ENCODE measurements around the gene PLCH1. TPM values are rescaled to one million over a fixed set of nuclear protein-coding genes. Genes with fewer than 3 reads are reported as not detected.

Gene PLCH1
- total RNA-seq, 1 donor from 2014 or later, result 20.9 TPM

- Mint-ChIP-seq H3K27me3 (ENCODE audit: unreplicated experiment) (no peaks in the 10 kb centered on the region), H3K36me3 (ENCODE audit: low read depth, unreplicated experiment) (no peaks in the 10 kb centered on the region), H3K4me1 (ENCODE audit: unreplicated experiment) (no peaks in the 10 kb centered on the region), H3K4me3 (ENCODE audit: unreplicated experiment) (no peak overlapping the region), H3K9me3 (ENCODE audit: unreplicated experiment) (no peaks in the 10 kb centered on the region), H3K27ac (ENCODE audit: unreplicated experiment) (no peak overlapping the region)
- no peak for DNase-seq (ENCODE audit: low spot score)
- no peak for TF ChIP-seq CTCF (IDR thresholded peaks at IDR 0.05; ENCODE audit: unreplicated experiment)
Measured at GRCh38 chr3:155661760-155662159, 83.1 kb downstream of the PLCH1 start.

GRCh38 chr3:155661042-155661441 is 83.8 kb downstream of the PLCH1 start:
- DNase-seq (ENCODE audit: low spot score), result no peak
- no peaks in the 10 kb centered on the region for H3K36me3 Mint-ChIP-seq (ENCODE audit: low read depth, unreplicated experiment)
- H3K27ac Mint-ChIP-seq (ENCODE audit: unreplicated experiment), result no peak overlapping the region
- no peaks in the 10 kb centered on the region for H3K27me3 Mint-ChIP-seq (ENCODE audit: unreplicated experiment)
- H3K4me3 Mint-ChIP-seq (ENCODE audit: unreplicated experiment), result no peak overlapping the region
- no peaks in the 10 kb centered on the region for H3K9me3 Mint-ChIP-seq (ENCODE audit: unreplicated experiment)
- TF ChIP-seq CTCF (IDR thresholded peaks at IDR 0.05; ENCODE audit: unreplicated experiment), result no peak
- no peaks in the 10 kb centered on the region for H3K4me1 Mint-ChIP-seq (ENCODE audit: unreplicated experiment)

- DNase-seq (ENCODE audit: low spot score), result no peak
- Mint-ChIP-seq H3K27me3 (ENCODE audit: unreplicated experiment) (no peaks in the 10 kb centered on the region), H3K36me3 (ENCODE audit: low read depth, unreplicated experiment) (no peaks in the 10 kb centered on the region), H3K4me1 (ENCODE audit: unreplicated experiment) (no peaks in the 10 kb centered on the region), H3K4me3 (ENCODE audit: unreplicated experiment) (no peak overlapping the region), H3K9me3 (ENCODE audit: unreplicated experiment) (no peaks in the 10 kb centered on the region), H3K27ac (ENCODE audit: unreplicated experiment) (no peak overlapping the region)
- TF ChIP-seq CTCF (IDR thresholded peaks at IDR 0.05; ENCODE audit: unreplicated experiment), result no peak
Measured at GRCh38 chr3:155658671-155659261, 86.1 kb downstream of the PLCH1 start.

GRCh38 chr3:155658006-155658405 is 86.9 kb downstream of the PLCH1 start:
- no peaks in the 10 kb centered on the region for H3K4me1 Mint-ChIP-seq (ENCODE audit: unreplicated experiment)
- H3K27ac Mint-ChIP-seq (ENCODE audit: unreplicated experiment), result no peak overlapping the region
- no peak for DNase-seq (ENCODE audit: low spot score)
- H3K27me3 Mint-ChIP-seq (ENCODE audit: unreplicated experiment), result no peaks in the 10 kb centered on the region
- no peaks in the 10 kb centered on the region for H3K9me3 Mint-ChIP-seq (ENCODE audit: unreplicated experiment)
- TF ChIP-seq CTCF (IDR thresholded peaks at IDR 0.05; ENCODE audit: unreplicated experiment), result no peak
- H3K36me3 Mint-ChIP-seq (ENCODE audit: low read depth, unreplicated experiment), result no peaks in the 10 kb centered on the region
- H3K4me3 Mint-ChIP-seq (ENCODE audit: unreplicated experiment), result no peak overlapping the region

- DNase-seq (ENCODE audit: low spot score), result no peak
- H3K4me1 Mint-ChIP-seq (ENCODE audit: unreplicated experiment), result no peaks in the 10 kb centered on the region
- no peak for TF ChIP-seq CTCF (IDR thresholded peaks at IDR 0.05; ENCODE audit: unreplicated experiment)
- H3K9me3 Mint-ChIP-seq (ENCODE audit: unreplicated experiment), result no peaks in the 10 kb centered on the region
- no peak overlapping the region for H3K27ac Mint-ChIP-seq (ENCODE audit: unreplicated experiment)
- H3K36me3 Mint-ChIP-seq (ENCODE audit: low read depth, unreplicated experiment), result no peaks in the 10 kb centered on the region
- no peak overlapping the region for H3K4me3 Mint-ChIP-seq (ENCODE audit: unreplicated experiment)
- H3K27me3 Mint-ChIP-seq (ENCODE audit: unreplicated experiment), result no peaks in the 10 kb centered on the region
Measured at GRCh38 chr3:155657161-155657560, 87.7 kb downstream of the PLCH1 start.

Data from endothelial cell (in vitro differentiated cells).